CD14-positive monocyte (primary cell): ENCODE data around the gene HSF4. TPM values are rescaled to one million over a fixed set of nuclear protein-coding genes. Genes with fewer than 3 reads are reported as not detected.

ENCODE experiments used
- DNase-seq, 3 donors: peaks; one replicate each; pipeline ENCODE4 v3.0.0-alpha.2; 2011 to 2022
- H2AFZ ChIP-seq: 2 replicates; pipeline ENCODE4 v1.6.0; 2012; ENCODE audit warnings: mild to moderate bottlenecking, low read depth, low read length, inconsistent platforms; ENCODE audit not compliant: insufficient read depth, poor library complexity, severe bottlenecking
- H3K27ac ChIP-seq, 2 donors: 1 replicate in 1 of 2; 2 replicates in 1 of 2; pipeline ENCODE4 v1.5.1; 2012 to 2013; ENCODE audit warnings: low read length in 2 of 2, control low read depth in 1 of 2, inconsistent platforms in 1 of 2, low read depth in 1 of 2, mild to moderate bottlenecking in 1 of 2
- H3K27me3 ChIP-seq, 2 donors: one replicate each; pipeline versions ENCODE4 v1.6.0 to v1.6.1; 2011 to 2013; ENCODE audit warnings: low read length in 2 of 2; ENCODE audit not compliant: control insufficient read depth in 2 of 2, insufficient read depth in 2 of 2
- H3K36me3 ChIP-seq, 2 donors: replicated peaks in 1 of 2; 1 replicate in 1 of 2; 2 replicates in 1 of 2; pipeline versions ENCODE4 v1.5.1 to v1.6.1; 2012 to 2013; ENCODE audit warnings: low read length in 2 of 2, control low read depth in 1 of 2, inconsistent platforms in 1 of 2, mild to moderate bottlenecking in 1 of 2; ENCODE audit not compliant: insufficient read depth in 2 of 2, control insufficient read depth in 1 of 2
- H3K4me1 ChIP-seq, 2 donors: 1 replicate in 1 of 2; 2 replicates in 1 of 2; pipeline versions ENCODE4 v1.5.1 to v1.6.1; 2012 to 2013; ENCODE audit warnings: low read length in 2 of 2, control low read depth in 1 of 2, inconsistent platforms in 1 of 2, mild to moderate bottlenecking in 1 of 2, moderate library complexity in 1 of 2; ENCODE audit not compliant: insufficient read depth in 2 of 2, control insufficient read depth in 1 of 2
- H3K4me2 ChIP-seq: replicated peaks from 2 replicates; pipeline ENCODE3; 2012; ENCODE audit warnings: low read length, moderate library complexity, mild to moderate bottlenecking; ENCODE audit not compliant: poor library complexity, severe bottlenecking; ENCODE audit errors: extremely low read depth
- H3K4me3 ChIP-seq, 3 experiments: fragments of 200-600 bp in 1 of 3; sonication (generic) in 1 of 3; replicated peaks in 1 of 3; 1 replicate in 2 of 3; 2 replicates in 1 of 3; pipeline ENCODE4 v1.5.1; 2011 to 2013; ENCODE audit warnings: low read length in 3 of 3, mild to moderate bottlenecking in 3 of 3, control low read depth in 2 of 3, low read depth in 2 of 3, inconsistent platforms in 1 of 3, moderate library complexity in 1 of 3
- H3K79me2 ChIP-seq: 2 replicates; pipeline ENCODE4 v1.6.0; 2012; ENCODE audit warnings: mild to moderate bottlenecking, control low read depth, inconsistent platforms, low read length, moderate library complexity; ENCODE audit not compliant: insufficient read depth
- H3K9ac ChIP-seq: 2 replicates; pipeline ENCODE4 v1.6.0; 2017; ENCODE audit warnings: low read length, mild to moderate bottlenecking; ENCODE audit not compliant: insufficient read depth, poor library complexity, severe bottlenecking
- H3K9me3 ChIP-seq, 2 donors: replicated peaks in 1 of 2; 1 replicate in 1 of 2; 2 replicates in 1 of 2; pipeline versions ENCODE4 v1.5.1 to v1.6.1; 2012 to 2013; ENCODE audit warnings: low read length in 2 of 2, control low read depth in 1 of 2; ENCODE audit not compliant: control insufficient read depth in 1 of 2, insufficient read depth in 1 of 2
- H4K20me1 ChIP-seq: 2 replicates; pipeline ENCODE4 v1.6.0; 2012; ENCODE audit warnings: mild to moderate bottlenecking, low read length, control low read depth, moderate library complexity; ENCODE audit not compliant: insufficient read depth
- H3K27ac Mint-ChIP-seq, 7 donors: one replicate each; pipeline ENCODE4 v1.8.0; 2020; ENCODE audit warnings: mild to moderate bottlenecking in 7 of 7, mixed read lengths in 7 of 7, moderate library complexity in 6 of 7, inconsistent platforms in 2 of 7
- H3K27me3 Mint-ChIP-seq, 3 donors: one replicate each; pipeline ENCODE4 v1.8.0; 2021 to 2022; ENCODE audit warnings: low read depth in 3 of 3, mild to moderate bottlenecking in 3 of 3, mixed read lengths in 3 of 3, moderate library complexity in 3 of 3, inconsistent platforms in 1 of 3
- H3K36me3 Mint-ChIP-seq, 2 donors: one replicate each; pipeline ENCODE4 v1.8.0; 2020; ENCODE audit warnings: mixed read lengths in 2 of 2, inconsistent platforms in 1 of 2, mild to moderate bottlenecking in 1 of 2
- H3K4me1 Mint-ChIP-seq: one replicate; pipeline ENCODE4 v1.8.0; 2020; ENCODE audit warnings: mild to moderate bottlenecking, mixed read lengths
- H3K4me3 Mint-ChIP-seq, 2 donors: one replicate each; pipeline ENCODE4 v1.8.0; 2020; ENCODE audit warnings: mild to moderate bottlenecking in 2 of 2, mixed read lengths in 2 of 2, moderate library complexity in 1 of 2
- H3K9me3 Mint-ChIP-seq, 7 donors: one replicate each; pipeline ENCODE4 v1.8.0; 2020 to 2022; ENCODE audit warnings: mixed read lengths in 7 of 7, mild to moderate bottlenecking in 6 of 7, moderate library complexity in 6 of 7, inconsistent platforms in 2 of 7
- CTCF ChIP-seq: fragments of 200-600 bp; IDR thresholded peaks from one replicate; pipeline ENCODE4 v1.8.0; 2022; ENCODE audit warnings: antibody characterized with exemption, mild to moderate bottlenecking
- WGBS: methylation state at CpG from one replicate; pipeline ENCODE4 v1.1.5; 2013; ENCODE audit warnings: missing lambda C conversion rate; ENCODE audit not compliant: insufficient coverage; 5-methylcytosine and 5-hydroxymethylcytosine counted together
- intact Hi-C, 2 donors: fragments of 100-400 bp; cut with micrococcal nuclease; formaldehyde crosslinking; loops; one replicate each; pipeline versions ENCODE4 v1.15.0 to v1.15.1; 2023
- polyA plus RNA-seq, 3 donors: library from polyadenylated mRNA; depleted of rRNA in 1 of 3; unstranded in 2 of 3; stranded (reverse) in 1 of 3; fragments of 300-500 nt in 2 of 3; fragments of >200 nt in 1 of 3; fragmentation: Illumina TruSeq in 2 of 3; gene quantifications; 1 replicate in 2 of 3; 2 replicates in 1 of 3; pipeline ENCODE4 v1.2.3, GENCODE V29; 2012 to 2021

Gene HSF4
- polyA plus RNA-seq, 3 donors, result 53.4 TPM; not detected in 2

DNA sequence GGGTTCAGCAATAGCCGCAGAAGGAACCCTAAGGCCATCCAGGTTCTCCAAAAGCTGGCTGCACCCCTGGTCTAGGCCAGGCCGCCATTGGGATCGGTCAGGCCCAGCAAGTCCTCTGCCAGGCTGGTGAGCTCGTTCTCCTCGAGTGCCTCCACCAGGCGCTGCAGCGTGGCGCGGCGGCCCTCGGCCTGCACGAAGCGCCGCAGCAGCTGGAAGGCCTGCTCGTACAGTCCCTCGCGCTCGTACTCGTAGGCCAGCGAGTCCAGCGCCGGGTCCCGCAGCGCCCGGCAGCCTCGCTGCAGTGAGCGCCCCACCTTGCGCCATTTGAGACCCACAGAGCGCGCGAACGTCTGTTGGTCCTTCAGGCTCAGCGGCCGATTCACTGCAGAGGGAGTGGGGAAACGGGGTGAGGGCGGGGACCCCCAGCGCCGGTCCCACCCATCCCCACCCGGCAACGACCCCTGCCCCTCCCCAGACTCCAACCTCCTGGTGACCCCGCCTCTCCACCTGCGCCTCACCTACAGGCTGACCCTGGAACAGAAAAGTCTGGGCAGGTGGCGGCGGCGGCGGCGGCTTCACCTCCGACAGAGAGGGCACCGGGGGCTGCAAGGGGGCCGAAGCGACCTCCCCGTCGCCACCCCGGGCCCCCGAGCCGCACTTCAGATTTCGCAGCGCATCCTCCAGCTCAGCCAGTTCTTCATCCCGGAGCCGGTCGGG lies 9.8 kb upstream of the HSF4 start:
- peaks cover 13 to 54% of the 10 kb centered on the region in 2 donors for H3K27me3 ChIP-seq
- peaks cover 31 to 45% of the 10 kb centered on the region in 2 donors for H3K4me1 ChIP-seq
- H2AFZ ChIP-seq, result no peak overlapping the region
- TF ChIP-seq CTCF, result no peak
- H3K79me2 ChIP-seq, result no peaks in the 10 kb centered on the region
- H3K27ac Mint-ChIP-seq, result no peak overlapping the region
- intact Hi-C loops, result loop anchor here (2.0 to 5.0 kb wide), 3 partner anchors 137 to 197 kb away; no protein-coding TSS in a partner anchor
- peaks cover 0 to 7% (median 1%) of the 10 kb centered on the region in 7 donors for H3K9me3 Mint-ChIP-seq
- H4K20me1 ChIP-seq, result peaks cover 82% of the 10 kb centered on the region
- no peak overlapping the region for H3K27ac ChIP-seq
- 47% methylated on average over 48 of the region's 61 CpGs for WGBS
- peaks cover 6% of the 10 kb centered on the region in 2 donors for H3K36me3 Mint-ChIP-seq
- H3K36me3 ChIP-seq, result no peaks in the 10 kb centered on the region
- peaks cover 46% of the 10 kb centered on the region for H3K4me1 Mint-ChIP-seq
- DNase-seq, result no peak
- H3K4me3 ChIP-seq, result no peak overlapping the region
- peak overlapping the region; percentile 66 to 85 for H3K4me3 Mint-ChIP-seq
- no peak overlapping the region for H3K9ac ChIP-seq
- H3K9me3 ChIP-seq, result peaks cover under 1 to 8% of the 10 kb centered on the region in 2 donors
- H3K27me3 Mint-ChIP-seq, result peaks cover 53 to 71% (median 54%) of the 10 kb centered on the region in 3 donors
- H3K4me2 ChIP-seq, result peak overlapping the region; percentile 67

DNA sequence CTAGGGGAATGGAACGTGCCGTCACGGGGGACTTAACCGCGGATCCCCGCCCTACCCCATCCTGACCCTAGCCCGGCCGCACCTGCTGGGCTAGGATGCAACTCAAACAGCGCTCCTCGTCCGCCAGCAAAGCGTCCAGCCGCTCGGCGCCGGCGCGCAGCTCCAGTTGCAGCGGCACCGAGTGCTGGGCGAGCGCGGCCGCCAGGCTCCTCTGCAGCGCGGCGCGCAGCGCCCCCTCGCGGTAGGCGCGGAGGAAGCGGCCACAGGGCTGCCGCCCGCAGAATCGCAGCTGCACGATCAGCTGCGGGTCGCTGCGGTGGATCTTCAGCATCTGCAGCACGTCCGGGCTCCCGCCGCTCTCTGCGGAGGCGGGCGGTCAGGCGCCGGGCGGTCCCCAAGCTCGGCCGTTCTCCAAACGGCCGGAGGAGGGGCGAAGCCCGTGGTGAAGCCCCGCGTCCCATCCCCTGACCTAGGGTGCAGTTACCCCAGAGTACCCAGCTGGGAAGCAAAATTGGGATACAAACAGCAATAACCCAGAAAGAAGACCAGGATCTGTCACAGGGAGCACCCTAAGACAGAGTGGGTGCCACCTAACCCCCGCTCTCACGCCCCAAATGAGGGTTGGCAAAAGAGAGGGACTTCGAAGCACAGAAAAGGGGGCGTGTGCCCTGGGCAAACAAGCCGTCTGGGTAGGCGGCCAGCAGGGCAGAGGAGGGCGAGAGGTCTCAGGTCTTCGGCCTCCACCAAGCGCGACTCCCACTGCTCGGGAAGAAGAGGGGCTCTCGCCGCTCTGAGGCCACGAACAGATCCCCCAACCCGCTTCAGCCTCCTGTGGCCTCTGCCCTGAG lies 9.0 kb upstream of the HSF4 start:
- peaks cover 10 to 49% of the 10 kb centered on the region in 2 donors for H3K27me3 ChIP-seq
- H3K27ac ChIP-seq, result no peak overlapping the region
- H4K20me1 ChIP-seq, result peaks cover 80% of the 10 kb centered on the region
- peaks cover 0 to 5% of the 10 kb centered on the region in 2 donors for H3K9me3 ChIP-seq
- H3K79me2 ChIP-seq, result no peaks in the 10 kb centered on the region
- 18% methylated on average over 74 of the region's 74 CpGs for WGBS
- H3K4me1 ChIP-seq, result peaks cover 34 to 45% of the 10 kb centered on the region in 2 donors
- Mint-ChIP-seq H3K36me3 (peaks cover 6% of the 10 kb centered on the region in 2 donors), H3K4me1 (peaks cover 47% of the 10 kb centered on the region), H3K9me3 (peaks cover 0 to 7% (median 0%) of the 10 kb centered on the region in 7 donors), H3K27me3 (peaks cover 52 to 65% (median 53%) of the 10 kb centered on the region in 3 donors), H3K4me3 (peak overlapping the region; percentile 66 to 85), H3K27ac (no peak overlapping the region)
- H3K4me3 ChIP-seq, result no peak overlapping the region
- peak; percentile 65 to 75 (median 66) for DNase-seq
- intact Hi-C loops, result loop anchor here (2.0 to 5.0 kb wide), 3 partner anchors 138 to 198 kb away; no protein-coding TSS in a partner anchor
- no peak overlapping the region for H2AFZ ChIP-seq
- peak; percentile 97 for TF ChIP-seq CTCF
- H3K9ac ChIP-seq, result no peak overlapping the region
- H3K4me2 ChIP-seq, result peak overlapping the region; percentile 67
- H3K36me3 ChIP-seq, result no peaks in the 10 kb centered on the region
